Keratinocyte (primary cell): ENCODE results near the gene LRRN4.

Experiments
- CTCF ChIP-seq, 3 experiments: IDR thresholded peaks in 1 of 3; conservative IDR thresholded peaks in 1 of 3; optimal IDR thresholded peaks in 1 of 3; 2 replicates in 2 of 3; 3 replicates in 1 of 3; pipeline versions ENCODE3 to v1.5.1; 2011; ENCODE audit warnings: low read length in 3 of 3, mild to moderate bottlenecking in 3 of 3, moderate library complexity in 2 of 3, control low read depth in 1 of 3, inconsistent platforms in 1 of 3; ENCODE audit not compliant: insufficient read depth in 2 of 3; ENCODE audit errors: extremely low read depth in 1 of 3
- EZH2 ChIP-seq: IDR thresholded peaks from one replicate; pipeline ENCODE4 v1.6.1; 2012; ENCODE audit warnings: inconsistent platforms, mild to moderate bottlenecking, low read length, moderate library complexity

DNA sequence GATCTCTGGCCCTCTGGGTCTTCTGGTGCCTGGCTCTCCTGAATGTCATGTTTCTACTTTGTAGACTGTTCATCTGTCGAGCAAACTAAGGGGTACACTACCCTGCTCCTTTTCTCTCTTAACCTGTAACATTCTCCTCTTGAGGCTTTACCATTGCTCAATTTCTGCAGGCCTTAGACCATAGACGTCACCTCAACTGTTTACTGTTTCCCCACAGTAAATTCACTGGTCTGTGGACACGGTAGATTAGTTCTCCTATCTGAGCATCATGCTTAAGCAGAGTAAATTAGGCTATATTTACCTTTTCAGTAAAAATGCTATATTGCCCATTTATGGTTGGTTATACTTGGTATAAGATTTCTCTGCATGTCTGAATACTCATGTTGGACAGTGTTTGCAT is 62.9 kb downstream of the LRRN4 start:
- TF ChIP-seq CTCF (optimal IDR thresholded peaks at IDR 0.05 in 1 of 3, IDR thresholded peaks at IDR 0.05 in 1 of 3, conservative IDR thresholded peaks at IDR 0.05 in 1 of 3; ENCODE audit: extremely low read depth in 1 of 3, insufficient read depth in 2 of 3, low read length in 3 of 3): no peak
- TF ChIP-seq EZH2: no peak
